GF-D8 (cell line): ENCODE measurements around the gene IPCEF1.

Source experiments
- DNase-seq: peaks from one replicate; lab custom pipeline; 2025; lab: John Stamatoyannopoulos, UW

IPCEF1 gene

DNA sequence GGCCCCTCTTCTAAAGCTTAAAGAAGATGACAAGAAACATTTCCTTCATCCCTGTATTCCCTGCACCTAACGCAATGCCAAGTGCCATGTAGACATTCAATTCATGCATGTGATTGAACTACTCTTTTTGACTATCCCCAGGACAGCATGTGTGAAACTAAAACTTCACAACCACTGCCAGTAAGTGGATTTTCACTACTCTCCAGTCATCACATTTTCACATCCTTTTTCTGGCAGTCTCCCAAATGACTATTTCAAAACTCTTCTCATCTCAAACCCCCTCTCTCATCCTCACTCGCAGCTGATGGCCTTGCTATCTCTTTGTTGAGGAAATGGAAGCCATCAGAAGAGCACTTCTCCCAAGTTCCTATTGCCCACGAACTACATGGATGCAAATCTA, 194.9 kb downstream of the IPCEF1 start:
- DNase-seq, result no peak

DNA sequence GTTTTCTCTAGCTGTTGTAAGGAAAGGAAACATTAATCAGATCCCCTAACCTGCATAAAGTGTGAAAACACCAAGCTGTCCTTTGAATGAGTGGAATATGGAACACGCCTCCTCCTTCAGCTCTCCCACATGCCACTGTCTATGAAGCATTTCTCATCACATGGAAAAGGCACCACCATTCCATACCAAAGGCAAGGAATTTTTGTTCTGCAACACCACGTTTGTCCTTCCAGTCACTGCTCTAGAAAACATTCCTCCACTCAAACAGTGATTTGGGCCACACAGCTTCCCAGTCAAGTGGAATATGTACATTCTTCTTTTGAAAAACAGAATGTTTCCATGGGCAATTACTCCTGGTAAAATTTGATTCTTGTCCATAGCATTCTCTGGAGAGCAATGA, 197.5 kb downstream of the IPCEF1 start:
- DNase-seq, result no peak

GRCh38 chr6:154157706-154158105, 198.9 kb downstream of the IPCEF1 start:
- no peak for DNase-seq

- no peak for DNase-seq
Measured at GRCh38 chr6:154157082-154157481, 199.5 kb downstream of the IPCEF1 start.

DNA sequence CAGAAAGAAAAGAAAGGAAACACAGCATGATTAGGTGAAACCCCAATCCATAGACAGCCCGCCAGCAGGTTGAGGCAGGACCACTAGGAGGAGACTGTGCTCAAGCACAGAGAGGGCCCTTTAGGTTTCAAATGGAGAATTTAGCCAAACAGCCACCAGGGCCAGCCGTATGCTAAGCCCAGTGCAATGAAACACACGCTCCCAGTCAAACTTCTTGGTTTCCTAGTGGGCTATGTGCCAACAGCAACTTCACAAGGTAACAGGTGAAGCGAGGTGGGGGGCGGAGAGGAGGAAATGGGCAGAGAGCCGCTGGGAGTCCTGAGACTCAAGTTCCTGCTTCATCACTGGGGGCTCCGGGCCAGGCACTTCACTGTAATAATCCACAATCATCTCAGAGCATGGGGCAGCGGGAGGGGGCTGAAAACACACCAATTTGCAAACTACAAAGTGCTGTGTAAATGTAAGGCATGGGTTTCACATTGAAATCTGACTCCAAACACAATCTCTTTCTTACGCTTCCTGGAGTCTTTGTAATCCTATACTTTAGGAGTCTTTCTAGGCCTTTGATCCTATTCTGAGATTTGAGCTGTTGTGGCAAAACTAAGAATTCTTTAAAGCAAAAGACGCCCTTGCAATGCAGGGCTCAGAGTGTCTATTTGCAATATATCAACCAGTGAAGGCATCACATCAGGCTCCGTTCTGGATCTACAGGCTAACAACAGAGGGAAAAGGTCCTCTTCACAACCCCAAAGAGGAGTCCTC, 200.3 kb downstream of the IPCEF1 start:
- peak; percentile 24 for DNase-seq

GRCh38 chr6:154154389-154154967, 202.1 kb downstream of the IPCEF1 start:
- peak; percentile 21 for DNase-seq

DNA sequence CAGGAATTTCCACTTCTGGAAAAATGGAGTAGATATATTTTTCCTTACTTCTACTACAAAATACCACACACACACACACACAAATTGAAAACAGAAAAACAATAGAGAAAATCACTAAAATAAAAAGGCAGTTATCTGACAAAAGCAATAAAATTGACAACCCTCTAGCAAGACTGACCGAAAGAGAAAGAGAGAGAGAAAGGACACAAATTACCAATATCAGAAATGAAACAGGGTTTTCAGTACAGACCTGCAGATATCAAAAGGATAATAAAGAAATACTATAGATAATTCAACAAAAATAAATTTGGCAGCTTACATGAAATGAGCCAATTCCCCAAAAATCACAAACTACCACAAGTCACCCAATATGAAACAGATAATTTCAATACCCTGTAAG, 212.8 kb downstream of the IPCEF1 start:
- no peak for DNase-seq

DNA sequence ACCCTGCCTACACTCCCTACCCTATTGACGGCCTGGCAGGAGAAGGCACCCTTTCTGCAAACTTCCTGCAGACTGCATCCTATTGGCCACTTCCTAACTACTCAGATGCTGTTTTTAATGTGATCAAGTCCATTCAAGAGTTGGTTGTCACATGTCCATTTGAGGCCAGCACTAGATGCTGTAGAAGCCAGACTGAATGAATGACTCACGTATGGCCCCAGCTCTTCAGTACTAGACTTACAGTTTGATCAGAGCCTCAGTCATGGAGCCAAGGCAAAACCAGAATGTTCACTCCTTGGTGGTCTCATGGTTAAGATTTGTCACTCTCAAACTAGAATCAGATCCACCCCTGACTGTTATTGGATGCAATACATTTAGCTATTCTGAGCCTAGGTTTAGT, 215.9 kb downstream of the IPCEF1 start:
- DNase-seq, result no peak

GRCh38 chr6:154139892-154140291, 216.7 kb downstream of the IPCEF1 start:
- no peak for DNase-seq

GRCh38 chr6:154138793-154139192, 217.8 kb downstream of the IPCEF1 start:
- no peak for DNase-seq

- no peak for DNase-seq
Measured at GRCh38 chr6:154134471-154135147, 222.0 kb downstream of the IPCEF1 start.

DNA sequence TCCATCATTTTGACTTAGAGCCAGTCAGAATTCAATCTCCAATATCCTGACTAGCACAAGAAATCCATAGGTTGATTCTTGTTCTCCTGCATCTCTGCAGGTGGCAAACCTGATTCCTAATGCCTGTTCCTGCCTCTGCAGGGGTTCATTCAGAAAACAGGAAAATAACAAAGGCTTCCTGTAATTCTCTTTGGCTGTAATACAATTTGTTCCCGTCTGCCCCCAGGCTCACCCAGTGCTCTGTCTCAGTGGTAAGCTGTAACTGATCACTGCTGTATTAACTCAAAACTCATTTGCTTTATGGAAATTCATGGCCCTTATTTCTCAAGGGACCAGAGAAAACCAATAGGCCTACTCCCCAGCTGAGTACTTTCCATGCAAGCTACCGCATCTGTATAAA, 228.9 kb downstream of the IPCEF1 start:
- DNase-seq, result no peak

GRCh38 chr6:154125421-154125820, 231.2 kb downstream of the IPCEF1 start:
- DNase-seq, result no peak

DNA sequence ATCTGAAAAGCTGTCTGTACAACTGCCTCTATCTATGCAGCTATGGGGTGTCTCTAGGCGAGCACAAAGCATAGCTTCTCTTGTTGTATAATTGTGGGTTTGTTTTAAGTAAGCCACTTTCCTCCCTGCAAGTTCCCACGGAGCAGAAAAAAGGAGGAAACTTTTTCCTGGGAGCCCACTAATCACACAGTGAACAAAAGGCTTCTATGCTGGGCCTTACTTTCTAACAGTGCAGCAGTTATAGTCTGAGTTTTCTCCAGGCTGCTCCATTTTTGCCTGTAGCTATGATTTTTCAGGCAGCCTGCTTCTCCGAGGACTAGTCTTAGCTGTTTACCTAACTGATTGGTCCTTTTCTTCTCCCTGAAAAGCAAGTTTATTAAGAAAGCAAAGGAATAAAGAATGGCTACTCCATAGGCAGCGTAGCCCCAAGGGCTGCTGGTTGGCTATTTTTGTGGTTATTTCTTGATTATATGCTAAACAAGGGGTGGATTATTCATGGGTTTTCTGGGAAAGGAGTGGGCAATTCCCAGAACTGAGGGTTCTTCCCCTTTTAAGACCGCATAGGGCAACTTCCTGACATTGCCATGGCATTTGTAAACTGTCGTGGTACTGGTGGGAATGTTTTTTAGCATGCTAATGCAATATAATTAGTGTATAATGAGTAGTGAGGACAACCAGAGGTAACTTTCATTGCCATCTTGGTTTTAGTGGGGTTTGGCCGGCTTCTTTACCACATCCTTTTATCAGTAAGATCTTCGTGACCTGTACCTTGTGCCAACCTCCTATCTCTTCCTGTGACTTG, 233.2 kb downstream of the IPCEF1 start:
- DNase-seq, result no peak

- no peak for DNase-seq
Measured at GRCh38 chr6:154122195-154122925, 234.2 kb downstream of the IPCEF1 start.

DNA sequence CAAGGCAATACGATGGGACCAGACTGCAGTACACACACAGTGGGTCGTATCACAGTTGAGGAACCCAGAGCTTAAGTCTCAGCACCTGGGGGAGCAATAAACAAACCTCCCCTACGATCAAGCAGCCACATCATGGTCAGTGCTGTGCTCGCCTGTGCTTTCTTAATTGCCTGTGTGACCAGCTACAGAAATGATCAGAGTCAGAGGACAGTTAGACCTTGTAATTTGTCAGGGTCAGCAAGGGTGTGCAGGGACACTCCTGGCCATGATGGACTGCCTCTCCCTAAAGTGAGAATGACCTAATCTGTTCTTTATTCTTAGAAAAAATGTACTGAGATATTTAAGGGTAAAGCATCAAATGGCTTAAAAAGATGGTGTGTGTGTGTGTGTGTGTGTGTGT, 239.1 kb downstream of the IPCEF1 start:
- DNase-seq, result no peak

GRCh38 chr6:154113392-154113791, 243.2 kb downstream of the IPCEF1 start:
- no peak for DNase-seq

- no peak for DNase-seq
Measured at GRCh38 chr6:154112181-154112809, 244.3 kb downstream of the IPCEF1 start.

DNA sequence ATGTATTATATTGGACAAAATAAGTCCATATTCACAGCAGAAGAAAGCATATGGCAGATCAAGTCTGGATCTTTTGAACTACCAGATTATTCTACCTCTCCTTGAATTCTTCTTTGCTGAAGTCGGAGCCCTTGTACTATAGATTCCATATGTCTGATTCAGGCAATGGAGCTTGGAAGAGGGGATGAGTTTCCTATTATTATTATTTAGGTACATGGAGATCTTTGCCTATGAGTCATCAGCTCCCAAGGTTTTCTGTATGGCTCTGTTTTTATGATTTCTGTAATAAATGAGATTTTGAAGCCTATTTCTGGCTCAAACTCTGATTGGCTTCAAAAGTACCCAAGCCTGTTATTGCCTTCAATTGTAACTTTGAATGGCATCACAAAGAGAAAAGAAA, 245.6 kb downstream of the IPCEF1 start:
- no peak for DNase-seq

DNA sequence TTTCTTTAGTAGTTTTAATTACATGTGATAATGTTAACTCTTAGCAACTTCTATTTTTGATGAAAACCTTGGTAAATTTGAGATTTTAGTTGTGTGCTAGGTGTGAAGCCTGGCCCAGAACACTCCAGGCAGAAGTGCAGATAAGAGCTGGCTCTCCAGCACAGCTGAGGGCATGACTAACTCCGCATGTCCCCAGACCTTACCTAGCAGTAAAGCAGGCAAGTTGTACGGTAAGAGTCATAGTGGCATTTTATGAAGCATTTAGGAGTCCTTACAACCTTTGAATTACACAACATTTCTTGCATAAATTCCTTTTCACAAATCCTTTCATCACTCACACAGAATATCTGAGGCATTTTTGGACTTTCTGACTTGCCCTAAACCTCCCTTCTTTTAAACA, 250.4 kb downstream of the IPCEF1 start:
- DNase-seq, result no peak
